ENCODE results near the gene CTPS1.

GRCh38 chr1:40974945-40975344, 4.6 kb upstream of the CTPS1 start:
- TF ChIP-seq POLR2A (IDR thresholded peaks at IDR 0.05; ENCODE audit: low read depth) (no peak), POLR2AphosphoS5 (IDR thresholded peaks at IDR 0.05) (no peak)
